ENCODE data around the gene MPHOSPH10.

DNA sequence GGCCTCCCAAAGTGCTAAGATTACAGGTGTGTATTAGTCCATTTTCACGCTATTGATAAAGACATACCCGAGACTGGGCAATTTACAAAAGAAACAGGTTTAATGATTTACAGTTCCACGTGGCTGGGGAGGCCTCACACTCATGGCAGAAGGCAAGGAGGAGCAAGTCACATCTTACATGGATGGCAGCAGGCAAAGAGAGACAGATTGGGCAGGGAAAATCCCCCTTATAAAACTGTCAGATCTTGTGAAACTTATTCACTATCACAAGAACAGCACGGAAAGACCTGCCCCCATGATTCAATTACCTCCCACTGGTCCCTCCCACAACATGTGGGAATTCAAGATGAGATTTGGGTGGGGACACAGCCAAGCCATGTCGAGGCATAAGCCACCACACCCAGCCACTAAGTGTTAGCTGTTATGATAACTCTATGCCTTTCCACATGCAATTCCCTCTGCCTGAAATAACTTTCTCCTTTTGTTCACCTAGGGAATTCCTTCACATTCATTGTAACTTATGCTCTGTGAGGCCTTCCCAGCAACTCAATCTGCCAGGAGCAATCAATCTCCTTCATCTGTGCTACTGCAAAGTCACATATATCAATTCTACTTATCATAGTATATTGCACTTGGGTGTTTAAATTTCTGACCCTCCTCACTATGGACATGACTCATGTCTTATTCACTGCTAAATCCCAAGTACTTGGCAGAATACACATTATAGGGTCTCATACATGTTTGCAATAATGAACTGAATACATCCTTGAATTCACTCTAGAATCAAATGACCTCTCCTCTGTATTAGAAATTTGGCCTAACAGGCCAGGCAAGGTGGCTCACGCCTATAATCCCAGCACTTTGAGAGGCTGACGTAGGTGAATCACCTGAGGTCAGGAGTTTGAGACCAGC is 7.8 kb upstream of the MPHOSPH10 start:
- TF ChIP-seq POLR2A (IDR thresholded peaks at IDR 0.05; ENCODE audit: low read depth, low read length) (no peak), POLR2AphosphoS5 (IDR thresholded peaks at IDR 0.05; ENCODE audit: low read depth, low read length) (no peak), SPI1 (IDR thresholded peaks at IDR 0.05; ENCODE audit: low read depth, low read length) (no peak), TAF1 (IDR thresholded peaks at IDR 0.05; ENCODE audit: low read depth, low read length) (no peak), PAX5 (IDR thresholded peaks at IDR 0.05; ENCODE audit: insufficient read depth, low read length, severe bottlenecking) (no peak)

All from GM12891 (cell line).